Thymus (tissue), 11 donors: ENCODE results near the gene TRMT10B. TPM values are rescaled to one million over a fixed set of nuclear protein-coding genes. Genes with fewer than 3 reads are reported as not detected.

ENCODE experiments used
- DNase-seq, 9 donors: peaks; one replicate each; pipeline ENCODE4 v3.0.0-alpha.2; 2013; ENCODE audit warnings: low spot score in 9 of 9, low read depth in 6 of 9, missing footprints in 1 of 9
- H3K27ac ChIP-seq, 2 donors: one replicate each; pipeline ENCODE4 v1.5.1; 2013; ENCODE audit warnings: control low read depth in 1 of 2, low read depth in 1 of 2, low read length in 1 of 2, mild to moderate bottlenecking in 1 of 2, moderate library complexity in 1 of 2
- H3K27me3 ChIP-seq, 2 donors: one replicate each; pipeline ENCODE4 v1.5.1; 2013; ENCODE audit warnings: low read length in 1 of 2; ENCODE audit not compliant: control insufficient read depth in 2 of 2, insufficient read depth in 1 of 2
- H3K36me3 ChIP-seq, 2 donors: one replicate each; pipeline ENCODE4 v1.5.1; 2013; ENCODE audit warnings: low read length in 1 of 2, mild to moderate bottlenecking in 1 of 2, moderate library complexity in 1 of 2; ENCODE audit not compliant: control insufficient read depth in 2 of 2, insufficient read depth in 2 of 2
- H3K4me1 ChIP-seq, 2 donors: one replicate each; pipeline ENCODE4 v1.5.1; 2013; ENCODE audit warnings: low read length in 2 of 2; ENCODE audit not compliant: control insufficient read depth in 2 of 2, insufficient read depth in 2 of 2
- H3K4me3 ChIP-seq, 2 donors: one replicate each; pipeline ENCODE4 v1.5.1; 2013; ENCODE audit warnings: low read length in 2 of 2, control low read depth in 1 of 2, mild to moderate bottlenecking in 1 of 2
- H3K9me3 ChIP-seq, 2 donors: one replicate each; pipeline ENCODE4 v1.5.1; 2013; ENCODE audit warnings: low read length in 1 of 2, mild to moderate bottlenecking in 1 of 2; ENCODE audit not compliant: control insufficient read depth in 2 of 2, insufficient read depth in 1 of 2
- WGBS: extraction: QIAGEN DNeasy Blood & Tissue Kit; methylation state at CpG from one replicate; pipeline ENCODE4 v1.1.7; 2013; 5-methylcytosine and 5-hydroxymethylcytosine counted together
- polyA plus RNA-seq: library from polyadenylated mRNA; stranded (reverse); fragments of 200-250 nt; gene quantifications from one replicate; pipeline ENCODE4 v1.2.3, GENCODE V29; 2013
- total RNA-seq: library from RNA; stranded (reverse); fragments of 120-200 nt; gene quantifications from one replicate; pipeline ENCODE4 v1.2.4, GENCODE V29; 2013
- donor health status: healthy.

The TRMT10B gene
- total and polyA plus RNA-seq, 2 donors = 3.6 to 9.7 TPM

DNA sequence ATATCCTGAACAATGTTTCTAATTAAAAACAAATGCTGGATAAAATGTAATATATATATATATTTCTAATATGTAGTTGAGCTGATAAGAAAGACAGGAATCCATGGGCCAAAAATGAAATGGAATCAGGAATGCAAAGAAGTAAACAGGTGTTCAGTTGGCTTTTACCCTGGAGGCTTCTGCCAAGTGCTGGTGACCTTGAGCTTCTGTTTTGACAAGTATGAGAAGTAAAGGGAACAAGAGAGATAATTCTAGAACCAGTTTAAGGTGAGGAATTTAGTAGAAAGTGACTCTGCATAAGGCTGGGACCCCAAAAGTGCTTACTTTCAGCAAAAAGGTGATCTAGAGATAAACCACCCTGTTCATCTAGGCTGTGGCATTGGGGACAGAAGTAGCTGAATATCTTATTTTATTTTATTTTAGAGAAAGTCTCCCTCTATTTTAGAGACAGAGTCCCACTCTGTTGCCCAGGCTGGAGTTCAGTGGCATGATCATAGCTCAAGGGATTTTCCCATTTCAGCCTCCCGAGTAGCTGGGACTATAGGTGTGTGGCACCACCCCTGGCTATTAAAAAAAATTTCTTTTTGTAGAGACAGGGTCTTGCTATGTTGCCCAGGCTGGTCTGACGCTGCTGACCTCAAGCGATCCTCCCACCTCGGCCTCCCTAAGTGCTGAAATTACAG lies 74.0 kb downstream of the TRMT10B start:
- DNase-seq = no peak
- peaks cover 16 to 23% of the 10 kb centered on the region in 2 donors for H3K36me3 ChIP-seq
- H3K9me3 ChIP-seq = no peaks in the 10 kb centered on the region
- H3K4me3 ChIP-seq = no peak overlapping the region
- H3K27ac ChIP-seq = no peak overlapping the region
- no peaks in the 10 kb centered on the region for H3K4me1 ChIP-seq
- no peaks in the 10 kb centered on the region for H3K27me3 ChIP-seq
- over 99% methylated on average over 4 of the region's 4 CpGs for WGBS

Other genes starting within 250 kb of the TRMT10B start
- 3.2 TPM for gene FBXO10, start 177.4 kb upstream of the TRMT10B start, total RNA-seq
- gene FBXO10, start 177.4 kb upstream of the TRMT10B start, polyA plus RNA-seq = 2.5 TPM
- 170 TPM for gene TOMM5, start 161.2 kb upstream of the TRMT10B start, total RNA-seq
- gene TOMM5, start 161.2 kb upstream of the TRMT10B start, polyA plus RNA-seq = 132 TPM
- 0.14 TPM for gene FRMPD1, start 102.9 kb upstream of the TRMT10B start, total RNA-seq
- 0.16 TPM for gene FRMPD1, start 102.9 kb upstream of the TRMT10B start, polyA plus RNA-seq
- 46.3 TPM for gene EXOSC3, start 31.3 kb downstream of the TRMT10B start, total RNA-seq
- 38.9 TPM for gene EXOSC3, start 31.3 kb downstream of the TRMT10B start, polyA plus RNA-seq
- 7.7 TPM for gene DCAF10, start 47.0 kb downstream of the TRMT10B start, total RNA-seq
- 7.6 TPM for gene DCAF10, start 47.0 kb downstream of the TRMT10B start, polyA plus RNA-seq
- gene SLC25A51, start 150.3 kb downstream of the TRMT10B start, total RNA-seq = 20.4 TPM
- gene SLC25A51, start 150.3 kb downstream of the TRMT10B start, polyA plus RNA-seq = 8.6 TPM